AG08395 (cell line): Measurements from ENCODE around the gene CYP2U1.
"Not testable (repeated sequence)": the region's sequence is repeated elsewhere in the genome, so short reads cannot be mapped to it uniquely, and the experiment has no call there.

Experiments used
- DNase-seq: peaks from one replicate; pipeline ENCODE4 v3.0.0; 2012; ENCODE audit warnings: mixed read lengths, low spot score

The CYP2U1 gene

DNA sequence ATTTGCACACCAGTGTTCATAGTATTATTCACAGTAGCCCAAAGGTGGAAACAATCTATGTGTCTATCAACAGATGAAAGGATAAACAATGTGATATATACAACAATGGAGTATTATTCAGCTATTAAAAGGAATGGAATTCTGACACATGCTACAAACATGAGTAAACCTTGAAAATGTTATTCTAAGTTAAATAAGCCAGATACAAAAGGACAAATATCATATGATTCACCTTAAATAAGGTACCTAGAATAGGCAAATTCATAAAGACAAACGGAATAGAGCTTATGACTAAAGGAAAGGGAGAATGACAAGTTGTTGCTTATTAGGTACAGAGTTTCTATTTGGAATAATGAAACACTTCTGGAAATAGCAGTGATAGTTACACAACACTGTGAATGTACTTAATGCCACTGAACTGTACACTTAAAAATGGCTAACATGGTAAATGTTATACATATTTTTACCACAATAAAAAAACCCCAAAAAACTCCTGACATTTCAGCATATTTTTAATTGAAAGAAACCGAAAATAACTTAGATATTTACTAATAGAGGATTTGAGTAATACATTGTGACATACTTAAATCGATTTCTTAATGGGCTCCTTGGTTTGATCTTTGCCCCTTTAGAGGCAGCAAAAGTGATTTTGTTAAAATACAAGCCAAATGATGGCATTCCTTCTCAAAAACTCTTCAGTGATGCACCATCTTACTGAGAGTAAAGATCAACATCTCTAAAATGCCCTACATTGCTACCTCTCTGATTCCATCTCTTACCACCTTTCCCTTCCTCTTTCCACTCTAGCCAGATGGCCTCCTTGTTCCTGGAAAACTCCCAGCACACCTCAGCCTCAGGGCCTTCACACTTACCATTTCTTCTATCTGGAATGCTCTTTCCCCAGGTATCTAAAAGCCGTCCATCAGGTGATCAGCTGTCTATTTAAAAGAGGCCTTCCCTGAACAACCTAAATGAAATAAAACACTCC is 8.6 kb upstream of the CYP2U1 start:
- DNase-seq, result no peak

GRCh38 chr4:107925713-107926112 is 5.6 kb upstream of the CYP2U1 start:
- DNase-seq, result not testable (repeated sequence)

GRCh38 chr4:107926875-107927274 is 4.5 kb upstream of the CYP2U1 start:
- not testable (repeated sequence) for DNase-seq

GRCh38 chr4:107931775-107932321 is 499 bp downstream of the CYP2U1 start:
- DNase-seq, result no peak

- DNase-seq, result no peak
These were observed 3.9 kb downstream of the CYP2U1 start for GRCh38 chr4:107935246-107935645.

- no peak for DNase-seq
These were observed 5.7 kb downstream of the CYP2U1 start for GRCh38 chr4:107937040-107937439.

DNA sequence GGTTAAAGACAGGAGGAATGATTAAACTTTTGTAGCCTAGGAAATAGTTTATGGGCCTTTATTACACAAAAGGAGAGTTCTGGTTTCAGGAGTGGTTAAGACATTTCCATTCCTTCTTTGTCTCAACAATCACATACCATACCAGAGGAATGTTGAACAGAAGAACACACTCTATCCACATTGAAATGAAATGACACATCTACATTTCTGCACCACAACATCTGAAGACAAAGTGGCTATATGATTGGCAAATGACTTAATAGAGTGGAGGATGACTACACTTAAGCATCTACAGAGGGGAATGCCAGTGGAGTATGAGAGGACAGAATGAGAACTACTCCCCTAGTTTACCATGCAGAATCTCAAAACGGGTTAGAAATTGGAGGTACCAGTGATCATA is 8.0 kb downstream of the CYP2U1 start:
- DNase-seq, result peak; percentile 45

DNA sequence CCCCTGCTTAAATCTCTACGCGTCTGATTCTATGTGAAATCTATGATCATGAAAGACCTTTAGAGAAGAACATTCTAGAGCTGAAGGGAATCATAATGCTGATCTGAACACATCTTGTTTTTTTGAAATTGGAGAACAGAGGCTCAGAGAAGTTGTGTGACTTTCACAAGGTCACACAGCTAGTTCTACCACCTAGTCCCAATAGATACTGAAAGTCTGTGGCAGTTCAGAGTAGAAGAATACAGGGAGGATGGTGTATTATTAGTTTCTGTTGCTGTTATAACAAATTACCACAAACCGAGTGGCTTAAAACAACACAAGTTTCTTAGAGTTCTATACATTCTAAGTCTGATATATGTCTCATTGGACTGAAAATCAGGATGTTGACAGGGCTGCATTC is 14.5 kb downstream of the CYP2U1 start:
- DNase-seq, result no peak

GRCh38 chr4:107950746-107951540 is 19.6 kb downstream of the CYP2U1 start:
- DNase-seq, result peak; percentile 10

- peak; percentile 63 for DNase-seq
These were observed 20.2 kb downstream of the CYP2U1 start for GRCh38 chr4:107951551-107951950.

DNA sequence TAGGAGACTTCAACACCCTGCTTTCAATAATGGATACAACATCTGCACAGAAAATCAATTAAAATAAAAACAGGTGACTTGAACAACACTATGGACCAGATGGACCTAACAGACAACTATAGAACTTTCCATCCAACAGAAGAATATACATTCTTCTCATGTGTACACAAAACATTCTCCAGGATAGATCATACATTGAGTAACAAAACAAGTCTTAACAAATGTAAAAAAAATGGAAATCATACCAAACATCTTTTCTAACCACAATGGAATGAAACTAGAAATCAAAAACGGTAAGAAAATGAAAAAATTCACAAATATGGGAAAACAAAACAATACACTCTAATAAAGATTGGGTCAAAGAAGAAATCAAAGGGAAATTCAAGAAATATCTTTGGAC is 24.7 kb downstream of the CYP2U1 start:
- DNase-seq, result no peak

- no peak for DNase-seq
These were observed 35.6 kb downstream of the CYP2U1 start for GRCh38 chr4:107966903-107967302.

- DNase-seq, result not testable (repeated sequence)
These were observed 36.2 kb downstream of the CYP2U1 start for GRCh38 chr4:107967519-107967918.

GRCh38 chr4:107967921-107968320 is 36.6 kb downstream of the CYP2U1 start:
- not testable (repeated sequence) for DNase-seq

GRCh38 chr4:107970063-107970798 is 38.9 kb downstream of the CYP2U1 start:
- DNase-seq, result no peak

- no peak for DNase-seq
These were observed 41.3 kb downstream of the CYP2U1 start for GRCh38 chr4:107972605-107973004.

- no peak for DNase-seq
These were observed 43.2 kb downstream of the CYP2U1 start for GRCh38 chr4:107974523-107974922.

- DNase-seq, result no peak
These were observed 46.1 kb downstream of the CYP2U1 start for GRCh38 chr4:107977482-107977881.

GRCh38 chr4:107977966-107978705 is 46.8 kb downstream of the CYP2U1 start:
- no peak for DNase-seq

DNA sequence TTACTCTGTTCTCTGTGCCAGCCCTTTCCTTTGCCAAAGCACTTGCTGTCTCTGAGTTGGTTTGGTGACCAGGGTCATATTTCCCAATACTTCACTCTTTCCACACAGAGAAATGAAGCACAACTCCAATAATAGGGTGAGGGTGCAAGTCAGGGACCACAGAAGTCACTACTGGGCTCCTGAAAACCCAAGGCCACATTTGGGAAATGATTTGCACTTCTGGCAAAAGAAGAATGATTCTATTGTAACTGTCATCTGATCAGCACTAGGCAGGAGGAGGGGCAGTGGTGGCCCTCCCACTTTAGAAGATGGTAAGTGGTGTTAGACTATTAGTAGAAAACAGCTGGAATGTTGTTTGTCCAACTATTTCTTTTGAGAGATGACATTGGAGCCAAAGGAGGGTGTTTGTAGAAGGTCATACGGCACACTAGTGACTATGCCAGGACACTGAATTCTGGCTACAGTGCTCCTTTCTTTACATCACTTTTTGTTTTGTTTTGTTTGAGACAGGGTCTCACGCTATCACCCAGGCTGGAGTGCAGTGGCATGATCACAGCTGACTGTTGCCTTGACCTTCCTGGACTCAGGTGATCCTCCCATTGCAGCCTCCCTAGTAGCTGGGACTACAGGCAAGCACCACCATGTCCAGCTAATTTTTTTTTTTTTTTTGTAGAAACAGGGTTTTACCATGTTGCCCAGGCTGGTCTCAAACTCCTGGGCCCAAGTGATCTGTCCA is 47.5 kb downstream of the CYP2U1 start:
- DNase-seq, result no peak
